ENCODE data around the gene ABCC1.

- TF ChIP-seq CTCF (IDR thresholded peaks at IDR 0.05; ENCODE audit: low read depth, low read length, poor library complexity, severe bottlenecking), result no peak
- no peak for TF ChIP-seq EZH2phosphoT487 (IDR thresholded peaks at IDR 0.05; ENCODE audit: borderline replicate concordance, low read length)
Measured at GRCh38 chr16:16107839-16108238, 158.4 kb downstream of the ABCC1 start.

Data from DOHH2 (cell line).